DND-41 (cell line): ENCODE results near the gene KANSL1.

Experiments used
- ATAC-seq: fragments of 200-7000 bp; cut with Tn5 transposase; 3 replicates; pipeline ENCODE4 v1.9.1; 2021; ENCODE audit warnings: low read depth; ENCODE audit not compliant: insufficient read depth
- DNase-seq: peaks from one replicate; pipeline ENCODE4 v3.0.0-alpha.2; 2020
- H2AFZ ChIP-seq: 2 replicates; pipeline ENCODE4 v1.6.0; 2012; ENCODE audit warnings: low read depth, low read length
- H3K27ac ChIP-seq: 2 replicates; pipeline ENCODE4 v1.5.1; 2012; ENCODE audit warnings: low read length, inconsistent platforms
- H3K27me3 ChIP-seq: fragments of 200-600 bp; sonication (generic); 2 replicates; pipeline ENCODE4 v1.6.0; 2012; ENCODE audit warnings: low read length, mild to moderate bottlenecking, inconsistent platforms; ENCODE audit not compliant: insufficient read depth, poor library complexity
- H3K36me3 ChIP-seq: 2 replicates; pipeline ENCODE4 v1.5.1; 2012; ENCODE audit warnings: low read length, inconsistent platforms; ENCODE audit not compliant: insufficient read depth
- H3K4me1 ChIP-seq: 2 replicates; pipeline ENCODE4 v1.5.1; 2012; ENCODE audit warnings: mild to moderate bottlenecking, low read length; ENCODE audit not compliant: insufficient read depth
- H3K4me2 ChIP-seq: 2 replicates; pipeline ENCODE4 v1.6.0; 2012; ENCODE audit warnings: mild to moderate bottlenecking, moderate library complexity, low read length, inconsistent platforms; ENCODE audit not compliant: insufficient read depth
- H3K4me3 ChIP-seq, 2 experiments: fragments of 200-600 bp in 1 of 2; shearing (Covaris generic) in 1 of 2; 2 replicates each; pipeline ENCODE4 v1.5.1; 2012 to 2016; ENCODE audit warnings: inconsistent platforms in 2 of 2, low read length in 2 of 2, mild to moderate bottlenecking in 2 of 2, low read depth in 1 of 2, moderate library complexity in 1 of 2
- H3K79me2 ChIP-seq: 2 replicates; pipeline ENCODE4 v1.6.0; 2012; ENCODE audit warnings: low read length, inconsistent platforms; ENCODE audit not compliant: insufficient read depth
- H3K9ac ChIP-seq: 2 replicates; pipeline ENCODE4 v1.6.0; 2012; ENCODE audit warnings: low read depth, mild to moderate bottlenecking, inconsistent platforms, low read length, moderate library complexity
- H3K9me3 ChIP-seq: 2 replicates; pipeline ENCODE4 v1.5.1; 2012; ENCODE audit warnings: low read length, moderate library complexity, mild to moderate bottlenecking, inconsistent platforms; ENCODE audit not compliant: insufficient read depth, severe bottlenecking
- H4K20me1 ChIP-seq: 2 replicates; pipeline ENCODE4 v1.6.0; 2012; ENCODE audit warnings: low read length; ENCODE audit not compliant: insufficient read depth
- CTCF ChIP-seq: IDR thresholded peaks from 2 replicates; pipeline ENCODE4 v1.5.1; 2012; ENCODE audit warnings: borderline replicate concordance, low read length, moderate library complexity, mild to moderate bottlenecking; ENCODE audit not compliant: poor library complexity, severe bottlenecking; ENCODE audit errors: extremely low read depth
- EZH2 ChIP-seq: IDR thresholded peaks from 3 replicates; pipeline ENCODE4 v1.6.1; 2012; ENCODE audit warnings: borderline replicate concordance, low read depth, mild to moderate bottlenecking, moderate library complexity, low read length, inconsistent platforms; ENCODE audit not compliant: severe bottlenecking

Gene KANSL1

GRCh38 chr17:46044989-46045388 is 148.2 kb downstream of the KANSL1 start:
- no peaks in the 10 kb centered on the region for H3K27me3 ChIP-seq
- TF ChIP-seq CTCF (no peak), EZH2 (no peak)
- H3K27ac ChIP-seq = no peak overlapping the region
- peaks cover 24% of the 10 kb centered on the region; the same call in 1 of the 2 replicates for H3K79me2 ChIP-seq
- no peaks in the 10 kb centered on the region for H3K9me3 ChIP-seq
- H3K4me1 ChIP-seq = no peaks in the 10 kb centered on the region
- peaks cover 96% of the 10 kb centered on the region for H3K36me3 ChIP-seq
- no peak overlapping the region for H3K4me3 ChIP-seq
- DNase-seq (no peak), ATAC-seq (no peak)
- no peak overlapping the region for H3K9ac ChIP-seq
- H4K20me1 ChIP-seq = peaks cover 7% of the 10 kb centered on the region; the same call in 1 of the 2 replicates
- H3K4me2 ChIP-seq = no peak overlapping the region
- no peak overlapping the region for H2AFZ ChIP-seq

- no peaks in the 10 kb centered on the region for H3K27me3 ChIP-seq
- H2AFZ ChIP-seq = no peak overlapping the region
- ATAC-seq (peak; percentile 70; the same call in 2 of the 3 replicates), DNase-seq (peak; percentile 47)
- no peaks in the 10 kb centered on the region for H3K4me1 ChIP-seq
- H3K9me3 ChIP-seq = no peaks in the 10 kb centered on the region
- no peak overlapping the region for H3K9ac ChIP-seq
- peaks cover 96% of the 10 kb centered on the region for H3K36me3 ChIP-seq
- peaks cover 10% of the 10 kb centered on the region; the same call in 1 of the 2 replicates for H4K20me1 ChIP-seq
- H3K79me2 ChIP-seq = peaks cover 20% of the 10 kb centered on the region; the same call in 1 of the 2 replicates
- no peak overlapping the region for H3K4me3 ChIP-seq
- no peak for TF ChIP-seq EZH2
- TF ChIP-seq CTCF = peak; percentile 75
- H3K27ac ChIP-seq = no peak overlapping the region
- no peak overlapping the region for H3K4me2 ChIP-seq
Observed at GRCh38 chr17:46044286-46044928, 148.8 kb downstream of the KANSL1 start.

GRCh38 chr17:46043606-46044005 is 149.6 kb downstream of the KANSL1 start:
- Histone ChIP-seq H3K27ac (no peak overlapping the region), H3K79me2 (peaks cover 18% of the 10 kb centered on the region; the same call in 1 of the 2 replicates), H3K27me3 (no peaks in the 10 kb centered on the region), H3K36me3 (peaks cover 97% of the 10 kb centered on the region), H3K4me1 (no peaks in the 10 kb centered on the region), H4K20me1 (peaks cover 15% of the 10 kb centered on the region; the same call in 1 of the 2 replicates), H3K4me2 (no peak overlapping the region), H2AFZ (no peak overlapping the region), H3K9me3 (no peaks in the 10 kb centered on the region), H3K4me3 (no peak overlapping the region), H3K9ac (no peak overlapping the region)
- TF ChIP-seq EZH2 (no peak), CTCF (no peak)
- no peak for DNase-seq
- ATAC-seq = no peak; the same call in 2 of the 3 replicates
